PFSK-1 (cell line): ENCODE measurements around the gene IL2RA.

Experiments
- FOXP2 ChIP-seq: optimal IDR thresholded peaks from 2 replicates; pipeline ENCODE3; 2011; ENCODE audit warnings: borderline replicate concordance, control low read depth, inconsistent platforms; ENCODE audit not compliant: insufficient read depth; ENCODE audit errors: extremely low read length, extremely low read depth
- POLR2AphosphoS5 ChIP-seq: IDR thresholded peaks from 2 replicates; pipeline ENCODE4 v1.6.1; 2012; ENCODE audit warnings: low read depth, mild to moderate bottlenecking, control low read depth, low read length, moderate library complexity
- TAF1 ChIP-seq: IDR thresholded peaks from 2 replicates; pipeline ENCODE4 v1.6.1; 2012; ENCODE audit warnings: low read length, control low read depth, borderline replicate concordance; ENCODE audit not compliant: insufficient read depth
- TF ChIP-seq, protein P1 (sequence below), 2 experiments: IDR thresholded peaks; 2 replicates each; pipeline versions ENCODE4 v1.6.1 to v1.8.0; 2011 to 2012; ENCODE audit warnings: low read depth in 2 of 2, low read length in 2 of 2, control low read depth in 1 of 2, inconsistent platforms in 1 of 2, mild to moderate bottlenecking in 1 of 2, moderate library complexity in 1 of 2; ENCODE audit not compliant: insufficient read depth in 1 of 2

DNA sequence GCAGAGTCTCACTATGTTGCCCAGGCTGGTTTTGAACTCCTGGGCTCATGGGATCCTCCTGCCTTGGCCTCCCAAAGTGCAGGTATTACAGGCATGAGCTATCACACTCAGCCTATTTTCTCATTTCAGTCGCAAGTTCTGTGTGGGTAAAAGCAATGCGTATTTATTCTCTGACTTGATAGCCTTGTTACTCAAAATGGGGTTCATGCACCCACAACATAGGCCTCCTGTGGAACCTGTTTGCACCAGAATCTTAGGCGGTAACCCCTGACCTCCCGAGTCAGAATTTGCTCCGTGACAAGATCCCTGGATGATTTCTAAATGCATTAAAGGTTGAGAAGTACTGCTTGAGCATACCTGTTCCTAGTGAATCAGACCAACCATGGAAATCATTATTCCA, 7.3 kb downstream of the IL2RA start:
- TF ChIP-seq POLR2AphosphoS5, result no peak
- TF ChIP-seq, protein P1, sequence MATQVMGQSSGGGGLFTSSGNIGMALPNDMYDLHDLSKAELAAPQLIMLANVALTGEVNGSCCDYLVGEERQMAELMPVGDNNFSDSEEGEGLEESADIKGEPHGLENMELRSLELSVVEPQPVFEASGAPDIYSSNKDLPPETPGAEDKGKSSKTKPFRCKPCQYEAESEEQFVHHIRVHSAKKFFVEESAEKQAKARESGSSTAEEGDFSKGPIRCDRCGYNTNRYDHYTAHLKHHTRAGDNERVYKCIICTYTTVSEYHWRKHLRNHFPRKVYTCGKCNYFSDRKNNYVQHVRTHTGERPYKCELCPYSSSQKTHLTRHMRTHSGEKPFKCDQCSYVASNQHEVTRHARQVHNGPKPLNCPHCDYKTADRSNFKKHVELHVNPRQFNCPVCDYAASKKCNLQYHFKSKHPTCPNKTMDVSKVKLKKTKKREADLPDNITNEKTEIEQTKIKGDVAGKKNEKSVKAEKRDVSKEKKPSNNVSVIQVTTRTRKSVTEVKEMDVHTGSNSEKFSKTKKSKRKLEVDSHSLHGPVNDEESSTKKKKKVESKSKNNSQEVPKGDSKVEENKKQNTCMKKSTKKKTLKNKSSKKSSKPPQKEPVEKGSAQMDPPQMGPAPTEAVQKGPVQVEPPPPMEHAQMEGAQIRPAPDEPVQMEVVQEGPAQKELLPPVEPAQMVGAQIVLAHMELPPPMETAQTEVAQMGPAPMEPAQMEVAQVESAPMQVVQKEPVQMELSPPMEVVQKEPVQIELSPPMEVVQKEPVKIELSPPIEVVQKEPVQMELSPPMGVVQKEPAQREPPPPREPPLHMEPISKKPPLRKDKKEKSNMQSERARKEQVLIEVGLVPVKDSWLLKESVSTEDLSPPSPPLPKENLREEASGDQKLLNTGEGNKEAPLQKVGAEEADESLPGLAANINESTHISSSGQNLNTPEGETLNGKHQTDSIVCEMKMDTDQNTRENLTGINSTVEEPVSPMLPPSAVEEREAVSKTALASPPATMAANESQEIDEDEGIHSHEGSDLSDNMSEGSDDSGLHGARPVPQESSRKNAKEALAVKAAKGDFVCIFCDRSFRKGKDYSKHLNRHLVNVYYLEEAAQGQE (IDR thresholded peaks at IDR 0.05; ENCODE audit: insufficient read depth in 1 of 2, low read depth in 2 of 2, low read length in 2 of 2), result no peak
- no peak for TF ChIP-seq FOXP2
- TF ChIP-seq TAF1, result no peak
